Measurements from ENCODE around the gene XYLT1. TPM values are rescaled to one million over a fixed set of nuclear protein-coding genes. Genes with fewer than 3 reads are reported as not detected.

XYLT1 gene
- total RNA-seq, 6 experiments from 2014 or later, result 22.0 to 51.1 (median 27.5) TPM

DNA sequence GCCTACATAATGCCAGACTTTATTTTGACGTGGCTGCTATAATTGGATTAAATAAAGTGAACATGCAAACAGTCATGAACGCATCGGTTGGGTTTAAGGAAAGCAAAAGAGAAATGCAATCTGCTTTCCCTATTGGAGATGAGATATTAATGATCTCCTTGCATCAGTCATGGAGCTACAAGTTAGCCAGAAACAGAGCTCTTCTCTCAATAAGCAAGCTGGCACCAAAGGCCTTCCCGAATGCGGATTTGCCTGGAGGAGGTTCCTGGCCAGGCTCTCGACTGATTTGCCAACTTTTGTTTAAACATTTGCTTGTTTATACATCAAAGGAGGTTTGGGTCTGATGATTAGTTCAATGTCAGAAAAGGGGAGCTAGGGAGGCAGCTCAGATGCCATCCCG, 318.4 kb downstream of the XYLT1 start:
- DNase-seq, result no peak
- TF ChIP-seq, protein P1, sequence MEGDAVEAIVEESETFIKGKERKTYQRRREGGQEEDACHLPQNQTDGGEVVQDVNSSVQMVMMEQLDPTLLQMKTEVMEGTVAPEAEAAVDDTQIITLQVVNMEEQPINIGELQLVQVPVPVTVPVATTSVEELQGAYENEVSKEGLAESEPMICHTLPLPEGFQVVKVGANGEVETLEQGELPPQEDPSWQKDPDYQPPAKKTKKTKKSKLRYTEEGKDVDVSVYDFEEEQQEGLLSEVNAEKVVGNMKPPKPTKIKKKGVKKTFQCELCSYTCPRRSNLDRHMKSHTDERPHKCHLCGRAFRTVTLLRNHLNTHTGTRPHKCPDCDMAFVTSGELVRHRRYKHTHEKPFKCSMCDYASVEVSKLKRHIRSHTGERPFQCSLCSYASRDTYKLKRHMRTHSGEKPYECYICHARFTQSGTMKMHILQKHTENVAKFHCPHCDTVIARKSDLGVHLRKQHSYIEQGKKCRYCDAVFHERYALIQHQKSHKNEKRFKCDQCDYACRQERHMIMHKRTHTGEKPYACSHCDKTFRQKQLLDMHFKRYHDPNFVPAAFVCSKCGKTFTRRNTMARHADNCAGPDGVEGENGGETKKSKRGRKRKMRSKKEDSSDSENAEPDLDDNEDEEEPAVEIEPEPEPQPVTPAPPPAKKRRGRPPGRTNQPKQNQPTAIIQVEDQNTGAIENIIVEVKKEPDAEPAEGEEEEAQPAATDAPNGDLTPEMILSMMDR (IDR thresholded peaks at IDR 0.05), result no peak
- Mint-ChIP-seq H3K4me3 (no peak overlapping the region), H3K36me3 (ENCODE audit: low read depth) (no peaks in the 10 kb centered on the region), H3K27ac (no peak overlapping the region), H3K4me1 (ENCODE audit: low read depth) (no peaks in the 10 kb centered on the region), H3K27me3 (ENCODE audit: insufficient read depth) (peaks cover 2% of the 10 kb centered on the region; the same call in 1 of the 2 replicates), H3K9me3 (no peaks in the 10 kb centered on the region)

DNA sequence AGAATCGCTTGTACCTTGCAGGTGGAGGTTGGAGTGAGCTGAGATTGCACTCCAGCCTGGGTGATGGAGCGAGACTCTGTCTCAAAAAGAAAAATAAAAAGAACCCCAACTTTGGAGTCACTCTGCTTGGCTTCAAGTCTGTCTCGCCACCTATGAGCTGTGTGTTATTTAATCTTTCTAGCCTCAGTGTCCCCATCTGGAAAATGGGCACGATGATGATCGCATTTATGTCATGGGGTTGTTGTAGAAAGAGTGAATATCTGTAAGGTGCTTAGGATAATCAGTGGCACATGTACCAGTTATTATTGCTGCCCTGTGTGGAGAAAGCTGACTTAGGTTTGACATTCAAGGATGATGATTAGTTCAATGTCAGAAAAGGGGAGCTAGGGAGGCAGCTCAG, 319.4 kb downstream of the XYLT1 start:
- H3K27ac Mint-ChIP-seq, result no peak overlapping the region
- no peaks in the 10 kb centered on the region for H3K36me3 Mint-ChIP-seq (ENCODE audit: low read depth)
- H3K4me3 Mint-ChIP-seq, result no peak overlapping the region
- TF ChIP-seq, protein P1 (IDR thresholded peaks at IDR 0.05), result no peak
- no peaks in the 10 kb centered on the region for H3K4me1 Mint-ChIP-seq (ENCODE audit: low read depth)
- no peaks in the 10 kb centered on the region for H3K9me3 Mint-ChIP-seq
- peaks cover 2% of the 10 kb centered on the region; the same call in 1 of the 2 replicates for H3K27me3 Mint-ChIP-seq (ENCODE audit: insufficient read depth)
- no peak for DNase-seq

DNA sequence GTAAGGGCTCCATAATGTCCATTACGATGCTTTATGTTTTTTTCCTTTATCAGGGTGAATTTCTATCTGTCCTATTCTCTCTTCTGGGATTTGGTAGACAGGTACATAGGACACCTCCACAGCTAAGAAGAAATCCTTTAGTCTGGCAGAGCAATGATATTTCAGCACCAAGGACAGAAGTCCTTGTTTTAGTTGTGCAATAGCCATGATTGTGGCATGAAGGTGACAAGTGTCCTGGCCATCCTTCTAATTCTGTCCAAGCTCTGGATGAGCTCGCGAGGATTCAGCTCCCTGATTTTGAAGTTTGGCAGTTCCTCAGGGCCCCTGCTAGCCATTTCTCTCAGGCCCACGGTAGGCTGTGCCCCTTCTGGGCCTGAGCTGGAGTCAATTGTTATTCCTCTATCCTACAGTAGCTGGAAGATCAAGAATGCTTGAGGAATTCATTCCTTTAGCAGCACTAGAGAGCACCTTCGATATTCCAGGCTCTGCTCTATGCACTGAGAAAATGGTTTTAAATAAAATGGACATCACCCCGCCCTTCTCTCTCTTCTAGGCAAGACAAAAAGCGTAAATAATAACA, 320.8 kb downstream of the XYLT1 start:
- TF ChIP-seq, protein P1 (IDR thresholded peaks at IDR 0.05), result no peak
- no peak for DNase-seq
- no peaks in the 10 kb centered on the region for H3K4me1 Mint-ChIP-seq (ENCODE audit: low read depth)
- no peak overlapping the region for H3K27ac Mint-ChIP-seq
- H3K4me3 Mint-ChIP-seq, result no peak overlapping the region
- no peaks in the 10 kb centered on the region for H3K36me3 Mint-ChIP-seq (ENCODE audit: low read depth)
- H3K9me3 Mint-ChIP-seq, result no peaks in the 10 kb centered on the region
- H3K27me3 Mint-ChIP-seq (ENCODE audit: insufficient read depth), result peaks cover 2% of the 10 kb centered on the region; the same call in 1 of the 2 replicates

DNA sequence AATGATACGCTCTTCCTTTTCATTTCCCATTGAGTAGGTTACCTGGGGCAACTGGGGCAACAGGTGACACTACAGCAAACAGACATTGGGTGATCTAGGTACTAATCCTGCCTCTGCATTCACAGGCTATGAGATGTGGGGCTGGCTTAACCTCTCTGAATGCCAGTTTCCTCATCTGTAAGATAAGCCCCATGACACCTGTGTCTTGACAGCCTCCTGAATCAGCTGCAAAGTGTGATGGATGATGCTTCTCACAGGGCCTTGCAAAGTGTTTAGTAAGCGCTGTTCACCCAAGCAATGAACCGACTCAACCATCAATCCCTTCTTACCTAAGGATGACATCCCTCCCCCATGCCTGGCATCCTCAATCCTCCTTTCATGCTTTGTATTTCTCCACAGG, 322.8 kb downstream of the XYLT1 start:
- Mint-ChIP-seq H3K4me3 (no peak overlapping the region), H3K27me3 (ENCODE audit: insufficient read depth) (peaks cover 2% of the 10 kb centered on the region; the same call in 1 of the 2 replicates), H3K4me1 (ENCODE audit: low read depth) (no peaks in the 10 kb centered on the region), H3K36me3 (ENCODE audit: low read depth) (no peaks in the 10 kb centered on the region), H3K9me3 (no peaks in the 10 kb centered on the region), H3K27ac (no peak overlapping the region)
- no peak for DNase-seq
- TF ChIP-seq, protein P1 (IDR thresholded peaks at IDR 0.05), result no peak

DNA sequence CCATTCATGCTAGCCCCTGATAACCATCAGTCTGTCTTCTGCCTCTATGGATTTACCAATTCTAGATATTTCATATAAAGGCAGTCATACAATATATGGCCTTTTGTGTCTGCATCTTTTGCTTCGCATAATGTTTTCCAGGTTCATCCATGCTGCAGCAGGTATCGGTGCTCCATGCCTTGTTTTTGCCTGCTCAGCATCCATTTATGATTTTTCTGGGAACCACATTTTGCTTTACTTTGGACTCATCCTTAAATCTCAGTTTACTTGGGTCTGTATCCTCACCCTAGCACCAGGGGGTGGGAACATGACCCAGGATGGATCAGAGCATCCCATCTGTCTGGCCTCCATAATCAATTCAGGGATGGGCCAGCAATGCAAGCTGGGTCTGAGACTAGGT, 325.7 kb downstream of the XYLT1 start:
- TF ChIP-seq, protein P1 (IDR thresholded peaks at IDR 0.05), result no peak
- Mint-ChIP-seq H3K4me3 (no peak overlapping the region), H3K27ac (no peak overlapping the region), H3K9me3 (no peaks in the 10 kb centered on the region), H3K4me1 (ENCODE audit: low read depth) (no peaks in the 10 kb centered on the region), H3K36me3 (ENCODE audit: low read depth) (peaks cover 6% of the 10 kb centered on the region), H3K27me3 (ENCODE audit: insufficient read depth) (peaks cover 2% of the 10 kb centered on the region)
- no peak for DNase-seq

All from HFFc6 (cell line).